ENCODE measurements around the gene FBXO34. TPM values are rescaled to one million over a fixed set of nuclear protein-coding genes. Genes with fewer than 3 reads are reported as not detected.

FBXO34 gene
- total RNA-seq, 4 donors from 2014 or later: 33.3 to 43.1 (median 34.5) TPM

DNA sequence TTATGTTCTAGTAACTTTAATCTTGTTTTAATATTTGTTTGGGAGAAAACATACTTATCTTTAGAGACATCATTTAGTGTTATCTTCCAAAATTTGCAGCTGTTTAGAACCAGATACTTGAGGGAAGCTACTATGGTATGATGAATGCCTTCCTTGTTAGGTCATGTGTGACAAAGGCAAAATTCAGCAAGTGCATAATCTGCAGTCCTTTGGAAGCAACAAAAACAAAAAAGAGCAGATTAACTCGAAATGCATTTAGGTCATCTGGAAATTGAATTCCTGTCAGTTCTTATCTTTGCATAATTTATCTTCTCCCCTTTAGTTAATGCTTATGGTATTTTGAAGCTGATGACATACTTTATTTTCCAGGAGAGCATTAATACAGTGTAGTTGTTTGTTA, 3.5 kb downstream of the FBXO34 start:
- H3K27ac ChIP-seq: no peak overlapping the region
- no peaks in the 10 kb centered on the region for H3K9me3 ChIP-seq
- H3K27me3 ChIP-seq: no peaks in the 10 kb centered on the region
- TF ChIP-seq, protein P1, sequence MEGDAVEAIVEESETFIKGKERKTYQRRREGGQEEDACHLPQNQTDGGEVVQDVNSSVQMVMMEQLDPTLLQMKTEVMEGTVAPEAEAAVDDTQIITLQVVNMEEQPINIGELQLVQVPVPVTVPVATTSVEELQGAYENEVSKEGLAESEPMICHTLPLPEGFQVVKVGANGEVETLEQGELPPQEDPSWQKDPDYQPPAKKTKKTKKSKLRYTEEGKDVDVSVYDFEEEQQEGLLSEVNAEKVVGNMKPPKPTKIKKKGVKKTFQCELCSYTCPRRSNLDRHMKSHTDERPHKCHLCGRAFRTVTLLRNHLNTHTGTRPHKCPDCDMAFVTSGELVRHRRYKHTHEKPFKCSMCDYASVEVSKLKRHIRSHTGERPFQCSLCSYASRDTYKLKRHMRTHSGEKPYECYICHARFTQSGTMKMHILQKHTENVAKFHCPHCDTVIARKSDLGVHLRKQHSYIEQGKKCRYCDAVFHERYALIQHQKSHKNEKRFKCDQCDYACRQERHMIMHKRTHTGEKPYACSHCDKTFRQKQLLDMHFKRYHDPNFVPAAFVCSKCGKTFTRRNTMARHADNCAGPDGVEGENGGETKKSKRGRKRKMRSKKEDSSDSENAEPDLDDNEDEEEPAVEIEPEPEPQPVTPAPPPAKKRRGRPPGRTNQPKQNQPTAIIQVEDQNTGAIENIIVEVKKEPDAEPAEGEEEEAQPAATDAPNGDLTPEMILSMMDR (IDR thresholded peaks at IDR 0.05): no peak
- no peak for TF ChIP-seq POLR2A (IDR thresholded peaks at IDR 0.05)
- 13 to 36% methylated on average over 1 of the region's 1 CpG for WGBS, 2 donors
- no peak for DNase-seq
- peaks cover 21 to 63% (median 22%) of the 10 kb centered on the region in 3 donors for H3K4me1 ChIP-seq
- peaks cover 0 to 7% (median 0%) of the 10 kb centered on the region in 3 donors for H3K36me3 ChIP-seq
- intact Hi-C loops (cut with DNase I): no loop called here
- peak overlapping the region in 1 of 4 donors; percentile 98 for H3K4me3 ChIP-seq

DNA sequence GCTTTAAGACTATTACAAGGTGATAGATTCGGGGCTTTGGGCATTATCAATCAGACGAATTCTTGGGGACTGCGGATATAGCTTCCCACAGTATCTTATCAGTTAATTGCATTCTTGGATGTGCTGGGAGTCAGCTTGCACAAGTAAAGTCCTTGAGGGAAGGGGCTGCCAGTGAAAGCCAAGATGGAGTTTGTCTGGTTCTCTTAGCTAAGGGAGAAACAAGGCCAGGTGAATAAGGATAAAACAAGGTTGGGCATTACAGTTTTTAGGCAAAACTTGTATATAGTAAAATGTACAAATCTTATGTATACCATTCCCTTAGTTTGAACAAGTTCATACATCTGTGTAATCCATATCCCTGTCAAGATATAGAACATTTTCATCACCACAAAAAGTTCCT, 5.5 kb downstream of the FBXO34 start:
- H3K4me3 ChIP-seq: no peak overlapping the region
- TF ChIP-seq POLR2A (IDR thresholded peaks at IDR 0.05): no peak
- TF ChIP-seq, protein P1 (IDR thresholded peaks at IDR 0.05): no peak

DNA sequence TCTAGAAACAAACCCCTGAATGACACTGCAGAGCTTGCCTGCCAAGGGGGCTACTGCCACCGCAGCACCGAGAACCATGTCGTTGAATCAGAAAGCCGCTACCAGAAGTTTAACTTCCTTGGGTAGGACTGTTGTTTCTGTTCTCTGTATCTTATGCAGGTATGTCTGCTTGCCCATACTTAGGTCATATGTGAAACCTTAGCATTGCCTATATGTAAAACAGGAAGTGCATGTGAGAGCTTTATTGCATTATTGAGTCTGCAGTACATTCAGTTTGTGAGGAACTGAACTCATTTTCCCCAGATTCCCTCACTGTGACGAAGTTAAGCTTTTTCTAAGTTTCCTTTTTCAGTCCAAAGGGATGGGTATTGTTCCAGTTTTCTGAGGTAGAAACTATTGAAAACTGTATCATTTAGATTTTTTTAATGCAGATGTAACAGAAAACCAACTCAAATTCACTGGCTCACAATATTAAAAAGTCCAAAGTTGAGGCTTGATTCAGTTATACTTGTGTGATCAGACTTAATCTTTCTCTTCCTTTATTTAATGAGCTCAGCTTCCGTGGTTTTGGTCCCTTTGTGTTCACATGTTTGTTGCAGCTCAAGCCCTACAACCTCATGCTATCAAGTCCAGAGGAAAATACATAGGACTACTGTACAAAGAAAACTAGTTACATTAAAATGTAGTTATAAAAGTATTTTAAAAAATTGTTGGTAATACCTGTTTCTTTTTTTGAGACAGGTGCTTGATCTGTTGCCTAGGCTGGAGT, 6.9 kb downstream of the FBXO34 start:
- H3K27me3 ChIP-seq: no peaks in the 10 kb centered on the region
- DNase-seq: no peak
- H3K36me3 ChIP-seq: peaks cover 0 to 14% (median 0%) of the 10 kb centered on the region in 3 donors
- H3K9me3 ChIP-seq: no peaks in the 10 kb centered on the region
- peak overlapping the region in 1 of 4 donors; percentile 28 for H3K27ac ChIP-seq
- TF ChIP-seq POLR2A (IDR thresholded peaks at IDR 0.05): no peak
- TF ChIP-seq, protein P1 (IDR thresholded peaks at IDR 0.05): no peak
- H3K4me1 ChIP-seq: peaks cover 12 to 56% (median 19%) of the 10 kb centered on the region in 3 donors
- H3K4me3 ChIP-seq: no peak overlapping the region
- intact Hi-C loops (cut with DNase I): loop anchor here (2.0 kb wide), 1 partner anchor 71 kb away; no protein-coding TSS in a partner anchor
- WGBS, 2 donors: 62 to 64% methylated on average over 6 of the region's 6 CpGs

More for the DNA sequence above, 5.5 kb downstream of the FBXO34 start:
- DNase-seq: no peak
- intact Hi-C loops (cut with DNase I): no loop called here
- peaks cover 0 to 7% (median 0%) of the 10 kb centered on the region in 3 donors for H3K36me3 ChIP-seq
- H3K27ac ChIP-seq: no peak overlapping the region
- H3K9me3 ChIP-seq: no peaks in the 10 kb centered on the region
- 87 to 93% methylated on average over 3 of the region's 3 CpGs for WGBS, 2 donors
- peaks cover 21 to 59% (median 22%) of the 10 kb centered on the region in 3 donors for H3K4me1 ChIP-seq
- H3K27me3 ChIP-seq: no peaks in the 10 kb centered on the region

DNA sequence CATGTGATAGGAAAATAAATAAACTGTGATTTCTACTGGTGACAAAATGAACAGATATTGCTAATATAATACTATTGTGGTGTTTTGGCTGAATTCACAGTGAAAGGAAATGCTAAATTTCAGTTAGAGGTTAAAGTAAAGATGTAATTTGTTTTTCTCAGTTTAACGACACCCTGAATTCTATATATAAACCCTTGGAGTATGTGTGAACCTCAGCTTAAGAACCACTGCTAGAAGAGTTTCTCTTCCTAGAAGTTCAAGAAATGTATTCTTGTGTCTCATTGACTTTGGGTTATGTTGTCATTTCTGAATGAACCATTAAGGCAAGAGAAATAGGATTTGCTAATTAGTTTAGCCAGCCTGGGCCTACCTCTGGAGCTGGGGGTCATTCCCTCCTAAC, 8.2 kb downstream of the FBXO34 start:
- peaks cover 0 to 14% (median 0%) of the 10 kb centered on the region in 3 donors for H3K36me3 ChIP-seq
- no peak overlapping the region for H3K27ac ChIP-seq
- DNase-seq: no peak
- TF ChIP-seq POLR2A (IDR thresholded peaks at IDR 0.05): no peak
- TF ChIP-seq, protein P1 (IDR thresholded peaks at IDR 0.05): no peak
- H3K4me1 ChIP-seq: peaks cover 0 to 47% (median 7%) of the 10 kb centered on the region in 3 donors
- intact Hi-C loops (cut with DNase I): loop anchor here (2.0 kb wide), 1 partner anchor 69 kb away; no protein-coding TSS in a partner anchor
- no peak overlapping the region for H3K4me3 ChIP-seq
- H3K9me3 ChIP-seq: no peaks in the 10 kb centered on the region
- H3K27me3 ChIP-seq: no peaks in the 10 kb centered on the region
- 84 to 93% methylated on average over 1 of the region's 1 CpG for WGBS, 2 donors

DNA sequence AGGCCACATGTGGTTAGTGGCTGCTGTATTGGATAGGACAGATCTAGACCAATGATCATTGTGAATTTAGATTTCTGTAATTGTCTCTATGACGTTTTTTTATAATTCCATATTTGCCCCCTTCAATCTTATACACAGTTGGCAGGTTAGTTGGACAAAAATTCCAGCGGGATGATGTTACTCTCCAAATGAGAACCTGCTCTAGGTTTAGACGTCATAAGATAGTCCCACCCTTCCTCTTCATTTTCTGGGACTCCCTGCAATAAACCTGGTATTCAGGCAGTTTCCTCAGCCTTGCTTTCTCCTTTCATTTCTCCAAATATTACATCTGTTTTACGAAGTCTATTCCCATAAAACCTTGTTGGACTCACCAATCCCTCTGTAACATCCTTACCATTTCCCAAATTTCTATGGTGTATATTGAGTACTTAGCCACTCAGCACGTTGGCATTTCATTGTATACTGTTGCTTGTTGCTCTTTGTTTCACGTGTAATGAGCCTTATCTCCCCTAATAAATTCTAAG, 10.2 kb downstream of the FBXO34 start:
- no peak for DNase-seq
- H3K27me3 ChIP-seq: no peaks in the 10 kb centered on the region
- H3K36me3 ChIP-seq: peaks cover 0 to 14% (median 0%) of the 10 kb centered on the region in 3 donors
- intact Hi-C loops (cut with DNase I): no loop called here
- no peak for TF ChIP-seq POLR2A (IDR thresholded peaks at IDR 0.05)
- TF ChIP-seq, protein P1 (IDR thresholded peaks at IDR 0.05): no peak
- WGBS, 2 donors: 73 to 74% methylated on average over 6 of the region's 6 CpGs
- H3K4me3 ChIP-seq: no peak overlapping the region
- no peaks in the 10 kb centered on the region for H3K9me3 ChIP-seq
- no peak overlapping the region for H3K27ac ChIP-seq
- peaks cover 0 to 44% (median 0%) of the 10 kb centered on the region in 3 donors for H3K4me1 ChIP-seq

All from esophagus squamous epithelium (tissue), 5 donors.